ENCODE data around the gene MRPS10.

GRCh38 chr6:42203183-42203582, 14.5 kb downstream of the MRPS10 start:
- TF ChIP-seq SIN3A (IDR thresholded peaks at IDR 0.05; ENCODE audit: low read depth) = no peak
- no peak for TF ChIP-seq CEBPB (IDR thresholded peaks at IDR 0.05; ENCODE audit: low read depth)
- TF ChIP-seq, protein P1, sequence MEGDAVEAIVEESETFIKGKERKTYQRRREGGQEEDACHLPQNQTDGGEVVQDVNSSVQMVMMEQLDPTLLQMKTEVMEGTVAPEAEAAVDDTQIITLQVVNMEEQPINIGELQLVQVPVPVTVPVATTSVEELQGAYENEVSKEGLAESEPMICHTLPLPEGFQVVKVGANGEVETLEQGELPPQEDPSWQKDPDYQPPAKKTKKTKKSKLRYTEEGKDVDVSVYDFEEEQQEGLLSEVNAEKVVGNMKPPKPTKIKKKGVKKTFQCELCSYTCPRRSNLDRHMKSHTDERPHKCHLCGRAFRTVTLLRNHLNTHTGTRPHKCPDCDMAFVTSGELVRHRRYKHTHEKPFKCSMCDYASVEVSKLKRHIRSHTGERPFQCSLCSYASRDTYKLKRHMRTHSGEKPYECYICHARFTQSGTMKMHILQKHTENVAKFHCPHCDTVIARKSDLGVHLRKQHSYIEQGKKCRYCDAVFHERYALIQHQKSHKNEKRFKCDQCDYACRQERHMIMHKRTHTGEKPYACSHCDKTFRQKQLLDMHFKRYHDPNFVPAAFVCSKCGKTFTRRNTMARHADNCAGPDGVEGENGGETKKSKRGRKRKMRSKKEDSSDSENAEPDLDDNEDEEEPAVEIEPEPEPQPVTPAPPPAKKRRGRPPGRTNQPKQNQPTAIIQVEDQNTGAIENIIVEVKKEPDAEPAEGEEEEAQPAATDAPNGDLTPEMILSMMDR (IDR thresholded peaks at IDR 0.05 in 2 of 3, conservative IDR thresholded peaks at IDR 0.05 in 1 of 3; ENCODE audit: borderline replicate concordance in 1 of 3, insufficient read depth in 1 of 3, low read depth in 2 of 3, low read length in 2 of 3) = no peak
- no peak for TF ChIP-seq JUND (IDR thresholded peaks at IDR 0.05)
- TF ChIP-seq EZH2phosphoT487 (IDR thresholded peaks at IDR 0.05; ENCODE audit: borderline replicate concordance) = no peak
- no peak for TF ChIP-seq POLR2AphosphoS5 (IDR thresholded peaks at IDR 0.05; ENCODE audit: low read depth, low read length)
- no peak for TF ChIP-seq POLR2A (IDR thresholded peaks at IDR 0.05; ENCODE audit: borderline replicate concordance, extremely low read depth, insufficient read depth, insufficient read length)
- TF ChIP-seq, protein P2, sequence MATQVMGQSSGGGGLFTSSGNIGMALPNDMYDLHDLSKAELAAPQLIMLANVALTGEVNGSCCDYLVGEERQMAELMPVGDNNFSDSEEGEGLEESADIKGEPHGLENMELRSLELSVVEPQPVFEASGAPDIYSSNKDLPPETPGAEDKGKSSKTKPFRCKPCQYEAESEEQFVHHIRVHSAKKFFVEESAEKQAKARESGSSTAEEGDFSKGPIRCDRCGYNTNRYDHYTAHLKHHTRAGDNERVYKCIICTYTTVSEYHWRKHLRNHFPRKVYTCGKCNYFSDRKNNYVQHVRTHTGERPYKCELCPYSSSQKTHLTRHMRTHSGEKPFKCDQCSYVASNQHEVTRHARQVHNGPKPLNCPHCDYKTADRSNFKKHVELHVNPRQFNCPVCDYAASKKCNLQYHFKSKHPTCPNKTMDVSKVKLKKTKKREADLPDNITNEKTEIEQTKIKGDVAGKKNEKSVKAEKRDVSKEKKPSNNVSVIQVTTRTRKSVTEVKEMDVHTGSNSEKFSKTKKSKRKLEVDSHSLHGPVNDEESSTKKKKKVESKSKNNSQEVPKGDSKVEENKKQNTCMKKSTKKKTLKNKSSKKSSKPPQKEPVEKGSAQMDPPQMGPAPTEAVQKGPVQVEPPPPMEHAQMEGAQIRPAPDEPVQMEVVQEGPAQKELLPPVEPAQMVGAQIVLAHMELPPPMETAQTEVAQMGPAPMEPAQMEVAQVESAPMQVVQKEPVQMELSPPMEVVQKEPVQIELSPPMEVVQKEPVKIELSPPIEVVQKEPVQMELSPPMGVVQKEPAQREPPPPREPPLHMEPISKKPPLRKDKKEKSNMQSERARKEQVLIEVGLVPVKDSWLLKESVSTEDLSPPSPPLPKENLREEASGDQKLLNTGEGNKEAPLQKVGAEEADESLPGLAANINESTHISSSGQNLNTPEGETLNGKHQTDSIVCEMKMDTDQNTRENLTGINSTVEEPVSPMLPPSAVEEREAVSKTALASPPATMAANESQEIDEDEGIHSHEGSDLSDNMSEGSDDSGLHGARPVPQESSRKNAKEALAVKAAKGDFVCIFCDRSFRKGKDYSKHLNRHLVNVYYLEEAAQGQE (IDR thresholded peaks at IDR 0.05; ENCODE audit: low read depth) = no peak
- TF ChIP-seq YY1 (IDR thresholded peaks at IDR 0.05; ENCODE audit: extremely low read depth, insufficient replicate concordance, low read depth, low read length) = no peak
- no peak for TF ChIP-seq EGR1 (IDR thresholded peaks at IDR 0.05; ENCODE audit: low read depth)
